Suppressor macrophage treated with lipopolysaccharide for 1 hour (primary cell): Measurements from ENCODE around the gene SULF2.

Source experiments
- DNase-seq, 3 donors: peaks; one replicate each; pipeline ENCODE4 v3.0.0-alpha.2; 2020 to 2022

The SULF2 gene

GRCh38 chr20:47667531-47668312 is 117.6 kb downstream of the SULF2 start:
- no peak for DNase-seq

- no peak for DNase-seq
These were observed 118.2 kb downstream of the SULF2 start for GRCh38 chr20:47667086-47667485.

- DNase-seq = no peak
These were observed 119.0 kb downstream of the SULF2 start for GRCh38 chr20:47666304-47666703.

GRCh38 chr20:47665221-47665991 is 119.9 kb downstream of the SULF2 start:
- DNase-seq = no peak

GRCh38 chr20:47664744-47665143 is 120.5 kb downstream of the SULF2 start:
- DNase-seq = no peak

- no peak for DNase-seq
These were observed 121.2 kb downstream of the SULF2 start for GRCh38 chr20:47664068-47664437.

- DNase-seq = peak; percentile 71 to 84 (median 82)
These were observed 121.8 kb downstream of the SULF2 start for GRCh38 chr20:47663354-47664067.

GRCh38 chr20:47662483-47663353 is 122.6 kb downstream of the SULF2 start:
- no peak for DNase-seq

- DNase-seq = no peak
These were observed 123.6 kb downstream of the SULF2 start for GRCh38 chr20:47661714-47662113.

- DNase-seq = no peak
These were observed 124.1 kb downstream of the SULF2 start for GRCh38 chr20:47660983-47661700.

GRCh38 chr20:47660602-47660905 is 124.7 kb downstream of the SULF2 start:
- DNase-seq = no peak

GRCh38 chr20:47659904-47660601 is 125.2 kb downstream of the SULF2 start:
- no peak for DNase-seq

- DNase-seq = peak in 2 of 3 donors; percentile 18 to 39
These were observed 129.0 kb downstream of the SULF2 start for GRCh38 chr20:47656318-47656717.

- no peak for DNase-seq
These were observed 129.6 kb downstream of the SULF2 start for GRCh38 chr20:47655635-47656034.

- no peak for DNase-seq
These were observed 130.9 kb downstream of the SULF2 start for GRCh38 chr20:47654370-47654769.

GRCh38 chr20:47653869-47654268 is 131.4 kb downstream of the SULF2 start:
- DNase-seq = no peak

- DNase-seq = no peak
These were observed 132.5 kb downstream of the SULF2 start for GRCh38 chr20:47652794-47653193.

GRCh38 chr20:47652301-47652700 is 133.0 kb downstream of the SULF2 start:
- no peak for DNase-seq

GRCh38 chr20:47648943-47649342 is 136.3 kb downstream of the SULF2 start:
- no peak for DNase-seq

- DNase-seq = no peak
These were observed 137.3 kb downstream of the SULF2 start for GRCh38 chr20:47647994-47648393.

- DNase-seq = no peak
These were observed 139.6 kb downstream of the SULF2 start for GRCh38 chr20:47645632-47646031.
